Thymus (tissue), 11 donors: Measurements from ENCODE around the gene AEN. TPM values are rescaled to one million over a fixed set of nuclear protein-coding genes. Genes with fewer than 3 reads are reported as not detected.

Experiments used
- DNase-seq, 9 donors: peaks; one replicate each; pipeline ENCODE4 v3.0.0-alpha.2; 2013; ENCODE audit warnings: low spot score in 9 of 9, low read depth in 6 of 9, missing footprints in 1 of 9
- H3K27ac ChIP-seq, 2 donors: one replicate each; pipeline ENCODE4 v1.5.1; 2013; ENCODE audit warnings: control low read depth in 1 of 2, low read depth in 1 of 2, low read length in 1 of 2, mild to moderate bottlenecking in 1 of 2, moderate library complexity in 1 of 2
- H3K27me3 ChIP-seq, 2 donors: one replicate each; pipeline ENCODE4 v1.5.1; 2013; ENCODE audit warnings: low read length in 1 of 2; ENCODE audit not compliant: control insufficient read depth in 2 of 2, insufficient read depth in 1 of 2
- H3K36me3 ChIP-seq, 2 donors: one replicate each; pipeline ENCODE4 v1.5.1; 2013; ENCODE audit warnings: low read length in 1 of 2, mild to moderate bottlenecking in 1 of 2, moderate library complexity in 1 of 2; ENCODE audit not compliant: control insufficient read depth in 2 of 2, insufficient read depth in 2 of 2
- H3K4me1 ChIP-seq, 2 donors: one replicate each; pipeline ENCODE4 v1.5.1; 2013; ENCODE audit warnings: low read length in 2 of 2; ENCODE audit not compliant: control insufficient read depth in 2 of 2, insufficient read depth in 2 of 2
- H3K4me3 ChIP-seq, 2 donors: one replicate each; pipeline ENCODE4 v1.5.1; 2013; ENCODE audit warnings: low read length in 2 of 2, control low read depth in 1 of 2, mild to moderate bottlenecking in 1 of 2
- H3K9me3 ChIP-seq, 2 donors: one replicate each; pipeline ENCODE4 v1.5.1; 2013; ENCODE audit warnings: low read length in 1 of 2, mild to moderate bottlenecking in 1 of 2; ENCODE audit not compliant: control insufficient read depth in 2 of 2, insufficient read depth in 1 of 2
- WGBS: extraction: QIAGEN DNeasy Blood & Tissue Kit; methylation state at CpG from one replicate; pipeline ENCODE4 v1.1.7; 2013; 5-methylcytosine and 5-hydroxymethylcytosine counted together
- polyA plus RNA-seq: library from polyadenylated mRNA; stranded (reverse); fragments of 200-250 nt; gene quantifications from one replicate; pipeline ENCODE4 v1.2.3, GENCODE V29; 2013
- total RNA-seq: library from RNA; stranded (reverse); fragments of 120-200 nt; gene quantifications from one replicate; pipeline ENCODE4 v1.2.4, GENCODE V29; 2013
- donor health status: healthy.

The AEN gene
- total and polyA plus RNA-seq, 2 donors: 13.8 to 14.1 TPM

GRCh38 chr15:88650556-88650955, 29.4 kb downstream of the AEN start:
- Histone ChIP-seq H3K27ac (no peak overlapping the region), H3K27me3 (no peaks in the 10 kb centered on the region), H3K4me1 (peaks cover 12 to 17% of the 10 kb centered on the region in 2 donors), H3K9me3 (peaks cover 1 to 3% of the 10 kb centered on the region in 2 donors), H3K36me3 (peaks cover 6 to 85% of the 10 kb centered on the region in 2 donors), H3K4me3 (no peak overlapping the region)
- no peak for DNase-seq
- 98% methylated on average over 12 of the region's 12 CpGs for WGBS

- no peak for DNase-seq
- Histone ChIP-seq H3K36me3 (peaks cover 6 to 79% of the 10 kb centered on the region in 2 donors), H3K4me3 (no peak overlapping the region), H3K4me1 (peaks cover 15 to 24% of the 10 kb centered on the region in 2 donors), H3K27ac (peak overlapping the region in 1 of 2 donors; percentile 53), H3K27me3 (no peaks in the 10 kb centered on the region), H3K9me3 (peaks cover 1 to 3% of the 10 kb centered on the region in 2 donors)
- 94% methylated on average over 7 of the region's 7 CpGs for WGBS
These were observed 30.1 kb downstream of the AEN start for GRCh38 chr15:88651136-88651732.

- no peak overlapping the region for H3K27ac ChIP-seq
These were observed 30.8 kb downstream of the AEN start for GRCh38 chr15:88651971-88652370.

GRCh38 chr15:88652456-88653199, 31.5 kb downstream of the AEN start:
- H3K4me1 ChIP-seq: peaks cover 15 to 29% of the 10 kb centered on the region in 2 donors
- H3K9me3 ChIP-seq: peaks cover 1 to 3% of the 10 kb centered on the region in 2 donors
- no peak for DNase-seq
- no peak overlapping the region for H3K27ac ChIP-seq
- peaks cover 0 to 2% of the 10 kb centered on the region in 2 donors for H3K27me3 ChIP-seq
- H3K4me3 ChIP-seq: no peak overlapping the region
- peaks cover 5 to 72% of the 10 kb centered on the region in 2 donors for H3K36me3 ChIP-seq
- 81% methylated on average over 7 of the region's 8 CpGs for WGBS

More at GRCh38 chr15:88651971-88652370, 30.8 kb downstream of the AEN start:
- no peak overlapping the region for H3K4me3 ChIP-seq
- 89% methylated on average over 9 of the region's 9 CpGs for WGBS
- no peak for DNase-seq
- peaks cover 6 to 78% of the 10 kb centered on the region in 2 donors for H3K36me3 ChIP-seq
- peaks cover 15 to 26% of the 10 kb centered on the region in 2 donors for H3K4me1 ChIP-seq
- no peaks in the 10 kb centered on the region for H3K27me3 ChIP-seq
- peaks cover 1 to 3% of the 10 kb centered on the region in 2 donors for H3K9me3 ChIP-seq

DNA sequence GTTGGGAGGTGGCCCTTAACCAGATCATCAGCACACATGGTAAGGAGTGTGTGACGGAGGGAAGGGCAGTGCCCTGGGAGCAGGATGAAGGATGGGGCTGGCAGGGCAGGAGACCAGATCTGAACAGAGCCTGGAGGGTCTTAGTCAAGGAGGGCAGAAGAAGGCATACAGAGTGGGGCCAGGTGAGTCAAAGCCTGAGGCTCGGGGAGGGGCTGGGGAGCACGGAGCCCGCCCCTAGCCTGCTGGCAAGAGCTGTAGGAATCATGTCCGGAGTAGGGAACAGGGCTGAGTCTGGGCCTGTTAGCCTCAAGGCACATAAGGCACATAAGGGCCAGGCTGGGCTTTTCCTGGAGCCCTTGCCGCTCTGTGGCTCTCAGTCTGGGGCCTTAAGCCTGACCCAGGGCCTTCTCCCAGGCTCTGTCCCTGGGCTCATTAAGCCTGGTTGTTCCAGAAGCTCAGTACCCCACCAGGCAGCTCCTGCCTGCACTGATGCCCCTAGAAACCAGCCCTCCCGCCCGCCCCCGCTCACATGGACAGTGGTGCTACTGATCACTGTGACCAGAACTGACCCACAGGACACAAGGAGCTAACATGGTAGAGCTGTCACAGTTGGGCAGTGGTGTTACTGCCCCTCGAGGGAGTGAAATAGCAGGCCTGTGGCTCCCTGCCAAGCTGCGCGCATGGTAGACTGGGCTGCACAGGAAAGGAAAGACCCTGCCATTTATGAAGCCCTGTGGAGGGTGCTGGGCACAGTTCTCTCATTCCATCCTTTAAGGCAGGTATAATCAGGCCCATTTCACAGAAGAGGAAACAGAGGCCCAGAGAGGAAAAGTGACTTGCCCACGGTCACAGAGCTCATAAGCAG, 32.3 kb downstream of the AEN start:
- H3K4me3 ChIP-seq: no peak overlapping the region
- H3K9me3 ChIP-seq: peaks cover 0 to 3% of the 10 kb centered on the region in 2 donors
- peaks cover 0 to 4% of the 10 kb centered on the region in 2 donors for H3K27me3 ChIP-seq
- H3K4me1 ChIP-seq: peaks cover 15 to 31% of the 10 kb centered on the region in 2 donors
- DNase-seq: no peak
- peaks cover 0 to 64% of the 10 kb centered on the region in 2 donors for H3K36me3 ChIP-seq
- no peak overlapping the region for H3K27ac ChIP-seq
- WGBS: 91% methylated on average over 13 of the region's 13 CpGs

DNA sequence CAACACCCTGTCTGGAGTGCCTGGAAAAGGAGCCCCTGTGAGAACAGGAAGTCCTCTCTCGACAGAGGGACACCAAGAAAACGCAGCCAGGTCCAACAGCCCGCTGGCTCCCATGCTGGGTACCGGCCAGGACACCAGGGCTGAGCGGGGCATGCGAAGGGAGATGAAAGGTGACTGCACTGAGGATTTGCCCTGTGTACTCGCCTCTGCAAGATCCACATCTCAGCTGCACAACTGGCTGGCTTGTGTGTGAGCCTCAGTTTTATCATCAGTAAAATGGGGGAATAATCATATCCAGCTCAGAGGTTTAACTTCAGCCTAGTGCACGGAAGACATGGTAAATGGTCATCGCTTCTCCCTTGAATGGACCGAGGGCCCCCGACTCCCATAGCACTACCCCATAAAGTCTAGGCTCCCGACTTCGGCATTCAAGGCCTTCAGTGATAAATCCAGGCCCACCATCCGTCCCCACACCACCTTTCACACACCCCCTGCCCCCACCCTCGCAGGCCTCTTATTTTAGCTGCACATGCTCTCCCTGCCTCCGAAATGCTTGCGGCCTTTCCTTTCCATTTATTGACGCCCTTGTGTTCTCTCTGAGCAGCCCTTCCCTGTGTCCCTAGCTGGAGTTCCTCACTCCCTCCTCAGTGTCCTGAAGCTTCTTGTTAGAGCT, 33.4 kb downstream of the AEN start:
- Histone ChIP-seq H3K9me3 (peaks cover 0 to 3% of the 10 kb centered on the region in 2 donors), H3K27me3 (peaks cover 0 to 4% of the 10 kb centered on the region in 2 donors), H3K27ac (no peak overlapping the region), H3K4me3 (no peak overlapping the region), H3K4me1 (peaks cover 11 to 23% of the 10 kb centered on the region in 2 donors), H3K36me3 (peaks cover 0 to 53% of the 10 kb centered on the region in 2 donors)
- 98% methylated on average over 18 of the region's 18 CpGs for WGBS
- no peak for DNase-seq

- Histone ChIP-seq H3K9me3 (peaks cover 0 to 3% of the 10 kb centered on the region in 2 donors), H3K27me3 (peaks cover 0 to 4% of the 10 kb centered on the region in 2 donors), H3K36me3 (peaks cover 0 to 47% of the 10 kb centered on the region in 2 donors), H3K4me1 (peaks cover 11 to 24% of the 10 kb centered on the region in 2 donors), H3K4me3 (no peak overlapping the region), H3K27ac (no peak overlapping the region)
- no peak for DNase-seq
- WGBS: 97% methylated on average over 14 of the region's 14 CpGs
These were observed 34.0 kb downstream of the AEN start for GRCh38 chr15:88655103-88655553.

DNA sequence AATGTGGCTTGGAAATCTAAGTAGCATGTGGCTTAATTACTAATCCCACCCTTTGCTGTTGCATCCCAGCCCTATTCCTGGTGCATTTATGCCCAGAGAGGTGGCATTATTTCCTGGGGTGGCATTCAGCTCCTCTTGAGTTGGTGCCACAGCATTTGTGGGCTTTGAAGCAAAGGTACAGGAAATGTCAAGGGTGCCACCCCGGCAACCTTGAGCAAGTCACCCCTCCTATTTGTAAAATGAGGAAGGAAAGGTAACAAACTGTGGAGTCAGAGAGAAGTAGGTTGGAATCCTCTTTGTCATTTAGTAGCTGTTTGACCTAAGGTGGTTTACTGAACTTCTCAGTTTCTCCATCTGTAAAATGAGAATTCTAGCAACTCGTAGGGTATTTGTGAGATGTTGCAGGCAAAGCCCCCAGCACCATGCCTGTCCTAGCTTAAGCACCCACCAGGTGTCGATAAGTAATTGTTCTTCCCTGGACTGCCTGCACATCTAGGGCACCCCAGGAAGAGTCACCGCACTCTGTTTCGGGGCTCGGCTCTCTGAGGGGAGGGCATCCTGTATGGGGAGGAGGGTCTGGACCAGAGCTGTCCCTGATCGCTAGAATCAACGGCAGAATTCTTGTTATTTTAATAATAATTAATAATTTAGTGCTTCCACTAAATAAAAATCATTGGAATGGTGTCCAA, 34.8 kb downstream of the AEN start:
- Histone ChIP-seq H3K27me3 (peaks cover 0 to 4% of the 10 kb centered on the region in 2 donors), H3K27ac (peak overlapping the region in 1 of 2 donors; percentile 1), H3K36me3 (peaks cover 0 to 39% of the 10 kb centered on the region in 2 donors), H3K4me3 (no peak overlapping the region), H3K9me3 (no peaks in the 10 kb centered on the region), H3K4me1 (peaks cover 11 to 28% of the 10 kb centered on the region in 2 donors)
- no peak for DNase-seq
- WGBS: 79% methylated on average over 8 of the region's 8 CpGs
